ENCODE measurements around the gene DNAH2.

Gene DNAH2

DNA sequence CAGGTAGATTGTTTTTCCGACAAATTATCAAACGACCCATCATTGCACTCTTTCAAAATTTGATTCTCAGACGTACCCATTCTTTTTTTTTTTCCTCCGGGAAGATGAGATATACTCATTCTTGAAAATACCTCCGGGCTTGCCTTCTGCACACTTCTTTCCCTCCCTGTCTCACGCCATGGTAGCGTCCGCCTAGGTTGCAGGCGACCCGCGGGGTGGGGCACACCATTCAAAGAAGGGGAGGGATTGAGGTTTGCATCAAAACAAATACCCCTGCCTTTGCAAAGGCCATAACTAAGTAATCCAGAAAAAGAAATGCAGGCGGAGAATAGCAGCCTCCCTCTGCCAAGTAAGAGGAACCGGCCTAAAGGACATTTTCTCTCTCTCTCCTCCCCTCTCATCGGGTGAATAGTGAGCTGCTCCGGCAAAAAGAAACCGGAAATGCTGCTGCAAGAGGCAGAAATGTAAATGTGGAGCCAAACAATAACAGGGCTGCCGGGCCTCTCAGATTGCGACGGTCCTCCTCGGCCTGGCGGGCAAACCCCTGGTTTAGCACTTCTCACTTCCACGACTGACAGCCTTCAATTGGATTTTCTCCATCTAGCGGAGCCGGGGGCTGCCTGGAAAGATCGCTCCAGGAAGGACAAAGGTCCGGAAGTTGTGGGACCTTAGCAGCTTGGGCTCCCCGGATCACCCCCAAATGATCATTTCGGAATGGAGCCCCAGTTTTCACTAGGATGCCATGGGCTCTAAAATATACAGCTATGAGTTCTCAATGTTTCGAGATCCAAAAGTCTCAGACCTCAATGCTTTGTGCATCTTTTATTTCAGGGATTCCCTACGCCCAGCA lies 31.1 kb upstream of the DNAH2 start (continued):
- TF ChIP-seq ZNF10 (tag by site-specific recombination; IDR thresholded peaks at IDR 0.05), result peak; percentile 11; the same call in 1 of the 2 replicates
- no peak for TF ChIP-seq ZNF211 (tag by site-specific recombination; IDR thresholded peaks at IDR 0.05; ENCODE audit: low read depth)
- TF ChIP-seq, protein P1, sequence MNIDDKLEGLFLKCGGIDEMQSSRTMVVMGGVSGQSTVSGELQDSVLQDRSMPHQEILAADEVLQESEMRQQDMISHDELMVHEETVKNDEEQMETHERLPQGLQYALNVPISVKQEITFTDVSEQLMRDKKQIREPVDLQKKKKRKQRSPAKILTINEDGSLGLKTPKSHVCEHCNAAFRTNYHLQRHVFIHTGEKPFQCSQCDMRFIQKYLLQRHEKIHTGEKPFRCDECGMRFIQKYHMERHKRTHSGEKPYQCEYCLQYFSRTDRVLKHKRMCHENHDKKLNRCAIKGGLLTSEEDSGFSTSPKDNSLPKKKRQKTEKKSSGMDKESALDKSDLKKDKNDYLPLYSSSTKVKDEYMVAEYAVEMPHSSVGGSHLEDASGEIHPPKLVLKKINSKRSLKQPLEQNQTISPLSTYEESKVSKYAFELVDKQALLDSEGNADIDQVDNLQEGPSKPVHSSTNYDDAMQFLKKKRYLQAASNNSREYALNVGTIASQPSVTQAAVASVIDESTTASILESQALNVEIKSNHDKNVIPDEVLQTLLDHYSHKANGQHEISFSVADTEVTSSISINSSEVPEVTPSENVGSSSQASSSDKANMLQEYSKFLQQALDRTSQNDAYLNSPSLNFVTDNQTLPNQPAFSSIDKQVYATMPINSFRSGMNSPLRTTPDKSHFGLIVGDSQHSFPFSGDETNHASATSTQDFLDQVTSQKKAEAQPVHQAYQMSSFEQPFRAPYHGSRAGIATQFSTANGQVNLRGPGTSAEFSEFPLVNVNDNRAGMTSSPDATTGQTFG (tag by site-specific recombination; IDR thresholded peaks at IDR 0.05; ENCODE audit: borderline replicate concordance), result no peak
- 0 out of 2 replicates have a peak, but pooled peaks have one; percentile 17 for TF ChIP-seq SP7 (tag by site-specific recombination; IDR thresholded peaks at IDR 0.05)
- TF ChIP-seq ZNF623 (tag by site-specific recombination; IDR thresholded peaks at IDR 0.05), result peak; percentile 4; the same call in 1 of the 2 replicates
- no peak for TF ChIP-seq ZNF132 (tag by site-specific recombination; IDR thresholded peaks at IDR 0.05; ENCODE audit: borderline replicate concordance)
- TF ChIP-seq ZNF747 (tag by site-specific recombination; IDR thresholded peaks at IDR 0.05), result no peak
- no peak for TF ChIP-seq ZNF394 (tag by site-specific recombination; IDR thresholded peaks at IDR 0.05; ENCODE audit: borderline replicate concordance)
- no peak for TF ChIP-seq BCL11A (tag by site-specific recombination; IDR thresholded peaks at IDR 0.05; ENCODE audit: low read depth)
- peak; percentile 7 for TF ChIP-seq ZBTB26 (tag by site-specific recombination; optimal IDR thresholded peaks at IDR 0.05)
- TF ChIP-seq KLF10 (tag by site-specific recombination; IDR thresholded peaks at IDR 0.05), result 0 out of 2 replicates have a peak, but pooled peaks have one; percentile 5
- no peak for TF ChIP-seq ZNF624 (tag by site-specific recombination; IDR thresholded peaks at IDR 0.05)
- TF ChIP-seq ZEB2 (tag by site-specific recombination; IDR thresholded peaks at IDR 0.05), result peak; percentile 72
- TF ChIP-seq TCF7L2 (IDR thresholded peaks at IDR 0.05; ENCODE audit: borderline replicate concordance, low read depth, low read length), result peak; percentile 88
- TF ChIP-seq, protein P2, sequence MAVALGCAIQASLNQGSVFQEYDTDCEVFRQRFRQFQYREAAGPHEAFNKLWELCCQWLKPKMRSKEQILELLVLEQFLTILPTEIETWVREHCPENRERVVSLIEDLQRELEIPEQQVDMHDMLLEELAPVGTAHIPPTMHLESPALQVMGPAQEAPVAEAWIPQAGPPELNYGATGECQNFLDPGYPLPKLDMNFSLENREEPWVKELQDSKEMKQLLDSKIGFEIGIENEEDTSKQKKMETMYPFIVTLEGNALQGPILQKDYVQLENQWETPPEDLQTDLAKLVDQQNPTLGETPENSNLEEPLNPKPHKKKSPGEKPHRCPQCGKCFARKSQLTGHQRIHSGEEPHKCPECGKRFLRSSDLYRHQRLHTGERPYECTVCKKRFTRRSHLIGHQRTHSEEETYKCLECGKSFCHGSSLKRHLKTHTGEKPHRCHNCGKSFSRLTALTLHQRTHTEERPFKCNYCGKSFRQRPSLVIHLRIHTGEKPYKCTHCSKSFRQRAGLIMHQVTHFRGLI (tag by site-specific recombination; IDR thresholded peaks at IDR 0.05), result no peak
- no peak for TF ChIP-seq ZXDB (tag by site-specific recombination; IDR thresholded peaks at IDR 0.05)
- no peak for TF ChIP-seq SCRT1 (tag by site-specific recombination; IDR thresholded peaks at IDR 0.05; ENCODE audit: borderline replicate concordance)
- 0 out of 2 replicates have a peak, but pooled peaks have one; percentile 22 for TF ChIP-seq KLF17 (tag by site-specific recombination; IDR thresholded peaks at IDR 0.05)
- TF ChIP-seq ZNF600 (tag by site-specific recombination; IDR thresholded peaks at IDR 0.05), result peak; percentile 76
- peak; percentile 8; the same call in 1 of the 2 replicates for TF ChIP-seq ZNF501 (tag by site-specific recombination; IDR thresholded peaks at IDR 0.05)
- TF ChIP-seq SALL2 (tag by site-specific recombination; IDR thresholded peaks at IDR 0.05; ENCODE audit: borderline replicate concordance), result no peak
- TF ChIP-seq ZNF776 (tag by site-specific recombination; IDR thresholded peaks at IDR 0.05; ENCODE audit: borderline replicate concordance), result no peak
- TF ChIP-seq, protein P3, sequence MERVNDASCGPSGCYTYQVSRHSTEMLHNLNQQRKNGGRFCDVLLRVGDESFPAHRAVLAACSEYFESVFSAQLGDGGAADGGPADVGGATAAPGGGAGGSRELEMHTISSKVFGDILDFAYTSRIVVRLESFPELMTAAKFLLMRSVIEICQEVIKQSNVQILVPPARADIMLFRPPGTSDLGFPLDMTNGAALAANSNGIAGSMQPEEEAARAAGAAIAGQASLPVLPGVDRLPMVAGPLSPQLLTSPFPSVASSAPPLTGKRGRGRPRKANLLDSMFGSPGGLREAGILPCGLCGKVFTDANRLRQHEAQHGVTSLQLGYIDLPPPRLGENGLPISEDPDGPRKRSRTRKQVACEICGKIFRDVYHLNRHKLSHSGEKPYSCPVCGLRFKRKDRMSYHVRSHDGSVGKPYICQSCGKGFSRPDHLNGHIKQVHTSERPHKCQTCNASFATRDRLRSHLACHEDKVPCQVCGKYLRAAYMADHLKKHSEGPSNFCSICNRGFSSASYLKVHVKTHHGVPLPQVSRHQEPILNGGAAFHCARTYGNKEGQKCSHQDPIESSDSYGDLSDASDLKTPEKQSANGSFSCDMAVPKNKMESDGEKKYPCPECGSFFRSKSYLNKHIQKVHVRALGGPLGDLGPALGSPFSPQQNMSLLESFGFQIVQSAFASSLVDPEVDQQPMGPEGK (tag by site-specific recombination; IDR thresholded peaks at IDR 0.05), result no peak; the same call in 1 of the 2 replicates
- TF ChIP-seq ZFP69B (tag by site-specific recombination; IDR thresholded peaks at IDR 0.05), result 0 out of 2 replicates have a peak, but pooled peaks have one; percentile 5
- TF ChIP-seq ZNF629 (tag by site-specific recombination; IDR thresholded peaks at IDR 0.05), result peak; percentile 5; the same call in 1 of the 2 replicates
- no peak for TF ChIP-seq ZNF138 (tag by site-specific recombination; IDR thresholded peaks at IDR 0.05; ENCODE audit: borderline replicate concordance)
- TF ChIP-seq ZNF2 (tag by site-specific recombination; IDR thresholded peaks at IDR 0.05), result peak; percentile 95
- no peak for TF ChIP-seq ZNF544 (tag by site-specific recombination; IDR thresholded peaks at IDR 0.05)
- TF ChIP-seq ZNF18 (tag by site-specific recombination; IDR thresholded peaks at IDR 0.05), result no peak

Data from HEK293 (cell line).